Measurements from ENCODE around the gene WDR13.

Gene WDR13

GRCh38 chrX:48592971-48593370 lies 4.3 kb upstream of the WDR13 start:
- in situ Hi-C loops (cut with HindIII; ENCODE audit: low sequenced_read_pairs): no loop called here

GRCh38 chrX:48595929-48596328 lies 1.4 kb upstream of the WDR13 start:
- in situ Hi-C loops (cut with HindIII; ENCODE audit: low sequenced_read_pairs): no loop called here

- in situ Hi-C loops (cut with HindIII; ENCODE audit: low sequenced_read_pairs): no loop called here
Observed at GRCh38 chrX:48598614-48599013, 1.3 kb downstream of the WDR13 start.

- in situ Hi-C loops (cut with HindIII; ENCODE audit: low sequenced_read_pairs): no loop called here
Observed at GRCh38 chrX:48599341-48599740, 2.0 kb downstream of the WDR13 start.

GRCh38 chrX:48600226-48600625 lies 2.9 kb downstream of the WDR13 start:
- in situ Hi-C loops (cut with HindIII; ENCODE audit: low sequenced_read_pairs): no loop called here

GRCh38 chrX:48601741-48602394 lies 4.6 kb downstream of the WDR13 start:
- in situ Hi-C loops (cut with HindIII; ENCODE audit: low sequenced_read_pairs): no loop called here

- in situ Hi-C loops (cut with HindIII; ENCODE audit: low sequenced_read_pairs): no loop called here
Observed at GRCh38 chrX:48604701-48605100, 7.4 kb downstream of the WDR13 start.

- in situ Hi-C loops (cut with HindIII; ENCODE audit: low sequenced_read_pairs): no loop called here
Observed at GRCh38 chrX:48606091-48606490, 8.8 kb downstream of the WDR13 start.

GRCh38 chrX:48611703-48612102 lies 14.4 kb downstream of the WDR13 start:
- in situ Hi-C loops (cut with HindIII; ENCODE audit: low sequenced_read_pairs): no loop called here

GRCh38 chrX:48613502-48614160 lies 16.3 kb downstream of the WDR13 start:
- in situ Hi-C loops (cut with HindIII; ENCODE audit: low sequenced_read_pairs): no loop called here

GRCh38 chrX:48616576-48616975 lies 19.3 kb downstream of the WDR13 start:
- in situ Hi-C loops (cut with HindIII; ENCODE audit: low sequenced_read_pairs): no loop called here

GRCh38 chrX:48617542-48618340 lies 20.4 kb downstream of the WDR13 start:
- in situ Hi-C loops (cut with HindIII; ENCODE audit: low sequenced_read_pairs): no loop called here

GRCh38 chrX:48626401-48627298 lies 29.4 kb downstream of the WDR13 start:
- in situ Hi-C loops (cut with HindIII; ENCODE audit: low sequenced_read_pairs): no loop called here

GRCh38 chrX:48631376-48632090 lies 34.2 kb downstream of the WDR13 start:
- in situ Hi-C loops (cut with HindIII; ENCODE audit: low sequenced_read_pairs): no loop called here

GRCh38 chrX:48632207-48632606 lies 34.9 kb downstream of the WDR13 start:
- in situ Hi-C loops (cut with HindIII; ENCODE audit: low sequenced_read_pairs): no loop called here

- in situ Hi-C loops (cut with HindIII; ENCODE audit: low sequenced_read_pairs): no loop called here
Observed at GRCh38 chrX:48636301-48636700, 39.0 kb downstream of the WDR13 start.

GRCh38 chrX:48636776-48637175 lies 39.5 kb downstream of the WDR13 start:
- in situ Hi-C loops (cut with HindIII; ENCODE audit: low sequenced_read_pairs): no loop called here

- in situ Hi-C loops (cut with HindIII; ENCODE audit: low sequenced_read_pairs): no loop called here
Observed at GRCh38 chrX:48645669-48646068, 48.4 kb downstream of the WDR13 start.

- in situ Hi-C loops (cut with HindIII; ENCODE audit: low sequenced_read_pairs): no loop called here
Observed at GRCh38 chrX:48648336-48648751, 51.1 kb downstream of the WDR13 start.

GRCh38 chrX:48649102-48649501 lies 51.8 kb downstream of the WDR13 start:
- in situ Hi-C loops (cut with HindIII; ENCODE audit: low sequenced_read_pairs): no loop called here

Measured in endothelial cell of hepatic sinusoid (primary cell).